ENCODE measurements around the gene LY6G5C.

LY6G5C gene

DNA sequence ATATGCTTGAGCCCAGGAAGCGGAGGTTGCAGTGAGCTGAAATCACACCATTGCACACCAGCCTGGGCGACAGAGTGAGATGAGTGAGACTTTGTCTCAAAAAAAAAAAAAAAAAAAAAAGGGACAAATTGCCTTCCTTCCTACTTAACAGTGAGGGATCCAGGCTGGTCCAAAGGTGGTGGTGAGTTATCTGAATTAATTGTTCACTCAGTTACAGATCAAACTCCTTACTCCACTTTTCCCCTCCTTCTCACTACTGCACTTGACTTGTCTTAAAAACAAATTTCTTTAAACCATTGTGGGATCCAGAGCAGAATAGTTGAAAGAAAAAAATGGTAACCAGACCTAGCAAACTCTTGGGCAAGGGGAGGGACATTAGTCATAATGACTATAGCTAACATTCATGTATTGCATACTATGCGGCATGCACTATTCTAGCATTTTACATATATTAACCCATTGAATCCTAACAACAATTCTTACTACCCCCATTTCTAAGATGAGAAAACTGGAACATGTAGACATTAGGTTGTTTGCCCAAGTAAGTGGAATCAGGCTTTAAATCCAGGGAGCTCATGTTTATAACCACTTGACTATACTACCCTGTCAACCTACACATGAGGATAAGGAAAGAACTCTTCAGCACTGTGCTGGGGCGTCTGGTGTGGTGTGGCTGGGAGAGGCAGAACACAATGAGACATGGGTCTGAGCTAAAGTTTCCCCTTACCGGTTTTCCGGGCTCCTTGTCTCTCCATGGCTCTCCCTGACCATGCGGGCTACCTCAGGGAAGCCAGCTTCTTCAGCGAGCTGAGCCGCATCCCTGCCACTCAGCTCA, 17.5 kb downstream of the LY6G5C start:
- no peak for DNase-seq (ENCODE audit: low read depth in 1 of 2, low spot score in 1 of 2)

DNA sequence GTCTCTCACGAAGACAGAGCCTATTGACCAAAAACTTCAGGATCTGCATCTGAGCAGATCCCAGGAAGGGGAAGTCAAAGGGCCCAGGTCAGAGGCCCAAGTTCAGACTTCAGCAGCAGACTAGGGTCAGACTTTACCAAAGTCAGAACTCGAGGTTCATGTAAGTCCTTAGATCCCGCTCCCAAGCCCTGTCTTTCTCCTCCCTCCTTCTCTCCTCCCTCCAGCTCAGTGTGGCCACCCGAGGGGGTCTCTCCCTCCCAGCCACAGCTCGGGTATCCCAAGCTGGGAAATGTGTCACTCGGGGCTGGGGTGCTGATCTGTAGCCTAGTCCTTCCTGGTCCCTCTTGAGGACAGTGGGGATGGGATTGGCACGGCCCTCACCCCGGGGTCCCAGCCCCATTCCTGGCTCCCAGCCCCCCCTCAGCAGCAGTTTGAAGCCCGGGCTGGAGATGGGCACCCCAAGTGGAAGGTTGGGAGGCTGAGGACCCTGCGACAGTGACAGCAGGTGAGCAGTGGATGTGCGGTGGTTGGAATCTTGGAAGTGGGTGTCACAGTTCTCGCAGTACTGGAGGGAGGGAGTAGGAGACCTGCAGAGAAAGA, 18.6 kb downstream of the LY6G5C start:
- DNase-seq (ENCODE audit: low read depth in 1 of 2, low spot score in 1 of 2): no peak

DNA sequence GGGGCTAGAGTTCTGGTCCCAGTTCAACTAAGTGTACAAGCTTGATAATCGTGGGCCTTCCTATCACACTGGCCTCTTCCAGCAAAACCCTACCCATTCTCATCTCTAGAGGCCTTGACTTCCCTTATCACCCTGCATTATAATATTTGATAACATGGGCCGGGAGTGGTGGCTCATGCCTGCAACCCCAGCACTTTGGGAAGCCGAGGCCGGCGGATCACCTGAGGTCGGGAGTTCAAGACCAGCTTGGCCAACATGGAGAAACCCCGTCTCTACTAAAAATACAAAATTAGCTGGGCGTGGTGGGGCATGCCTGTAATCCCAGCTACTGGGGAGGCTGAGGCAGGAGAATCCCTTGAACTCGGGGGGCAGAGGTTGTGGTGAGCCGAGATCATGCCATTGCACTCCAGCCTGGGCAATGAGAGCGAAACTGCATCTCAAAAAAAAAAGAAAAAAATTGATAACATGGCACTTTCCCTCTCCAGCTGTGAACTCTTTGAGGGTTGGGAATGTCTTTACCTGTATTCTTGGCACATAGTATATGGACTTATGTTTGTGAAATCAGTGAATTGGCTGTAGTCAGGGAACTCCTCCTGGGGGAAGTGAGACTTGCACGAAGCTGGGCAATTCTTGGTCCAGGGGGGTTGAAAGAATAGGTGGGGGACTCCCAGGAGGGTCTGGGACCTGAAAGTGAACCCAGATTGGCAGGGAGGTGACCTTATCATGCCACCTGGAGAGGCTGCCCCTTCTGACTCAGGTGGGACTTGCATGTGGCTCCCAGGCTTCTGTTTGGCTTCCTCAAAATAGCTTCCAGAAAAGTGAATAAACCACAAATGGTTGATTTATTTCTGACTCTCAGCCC, 19.4 kb downstream of the LY6G5C start:
- no peak for DNase-seq (ENCODE audit: low read depth in 1 of 2, low spot score in 1 of 2)

DNA sequence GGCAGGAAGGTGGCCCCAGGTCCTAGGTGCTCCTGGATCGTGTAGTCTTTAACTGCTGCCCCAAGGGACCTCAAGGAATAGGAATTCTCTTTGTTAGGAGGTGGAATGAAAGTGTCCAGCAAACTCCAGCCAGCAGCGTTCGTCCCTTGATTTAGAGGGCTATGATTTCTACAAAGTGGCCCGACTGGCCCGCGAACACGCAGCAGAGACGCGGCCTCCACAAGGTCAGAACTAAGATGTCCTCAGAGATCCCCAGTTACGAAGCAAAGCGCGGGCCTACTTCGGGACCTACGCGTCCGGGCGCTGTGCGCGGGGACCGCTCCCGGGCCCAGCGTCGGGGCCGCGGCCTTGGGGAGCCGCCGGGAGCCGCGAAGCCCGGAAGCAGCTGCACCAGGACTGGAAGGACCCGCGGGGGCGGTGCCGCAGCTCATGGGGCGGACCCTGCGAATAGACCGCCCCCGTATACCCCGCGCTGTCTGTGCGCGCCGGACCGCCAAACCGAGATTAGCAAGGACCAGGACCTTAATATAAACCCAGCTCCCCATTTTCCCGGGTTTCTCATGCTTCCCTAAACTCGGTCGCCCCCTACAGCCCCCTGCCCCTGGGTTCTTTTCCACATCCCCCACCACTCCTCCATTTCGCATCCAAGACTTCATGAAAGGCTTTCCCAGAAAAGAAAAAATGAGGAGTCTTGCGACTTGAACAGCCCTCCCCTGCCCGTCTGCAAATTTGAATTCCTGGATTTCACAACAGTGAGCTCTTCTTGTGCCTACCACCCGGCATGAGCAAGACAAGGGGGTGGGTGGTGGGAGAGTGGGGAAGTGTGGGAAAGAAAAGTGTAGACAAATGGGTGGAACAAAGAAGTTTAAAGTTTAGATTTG, 20.2 kb downstream of the LY6G5C start, which contains the start of gene C6orf47:
TSS of gene C6orf47 (minus strand) at position 398 of the 881 bp plus-strand sequence. CDS start 831 bp downstream, outside the sequence.
- DNase-seq (ENCODE audit: low read depth in 1 of 2, low spot score in 1 of 2): peak; percentile 32 to 63

- DNase-seq (ENCODE audit: low read depth in 1 of 2, low spot score in 1 of 2): no peak
These were observed 21.1 kb downstream of the LY6G5C start for GRCh38 chr6:31659649-31660380.

GRCh38 chr6:31658983-31659648, 21.8 kb downstream of the LY6G5C start:
- DNase-seq (ENCODE audit: low read depth in 1 of 2, low spot score in 1 of 2): no peak

DNA sequence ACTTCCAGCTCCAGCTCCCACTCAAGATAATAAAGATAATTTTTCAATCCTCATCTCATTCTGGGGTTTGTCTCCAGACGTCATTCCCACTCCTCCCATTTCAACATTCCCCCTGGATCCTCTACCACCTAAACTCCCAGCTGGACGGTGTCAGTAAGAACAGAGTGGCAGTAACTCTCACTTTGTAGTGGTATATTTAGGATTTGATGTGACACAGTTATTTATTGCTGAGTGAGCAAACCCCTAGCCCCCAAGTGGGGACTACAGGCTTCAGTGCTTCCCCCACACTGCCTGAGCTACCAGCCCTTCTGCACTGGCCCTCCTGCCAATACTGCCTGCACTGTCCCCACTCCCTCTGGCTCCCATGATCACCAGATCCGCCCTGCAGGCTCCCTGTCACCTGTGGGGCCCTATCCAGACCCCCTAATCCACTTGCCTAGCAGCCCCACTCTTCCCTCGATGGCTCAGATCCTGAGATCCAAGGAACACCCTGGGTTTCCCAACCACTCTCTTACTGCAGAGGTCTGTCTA, 22.6 kb downstream of the LY6G5C start:
- no peak for DNase-seq (ENCODE audit: low read depth in 1 of 2, low spot score in 1 of 2)

GRCh38 chr6:31657406-31658157, 23.3 kb downstream of the LY6G5C start:
- no peak for DNase-seq (ENCODE audit: low read depth in 1 of 2, low spot score in 1 of 2)

DNA sequence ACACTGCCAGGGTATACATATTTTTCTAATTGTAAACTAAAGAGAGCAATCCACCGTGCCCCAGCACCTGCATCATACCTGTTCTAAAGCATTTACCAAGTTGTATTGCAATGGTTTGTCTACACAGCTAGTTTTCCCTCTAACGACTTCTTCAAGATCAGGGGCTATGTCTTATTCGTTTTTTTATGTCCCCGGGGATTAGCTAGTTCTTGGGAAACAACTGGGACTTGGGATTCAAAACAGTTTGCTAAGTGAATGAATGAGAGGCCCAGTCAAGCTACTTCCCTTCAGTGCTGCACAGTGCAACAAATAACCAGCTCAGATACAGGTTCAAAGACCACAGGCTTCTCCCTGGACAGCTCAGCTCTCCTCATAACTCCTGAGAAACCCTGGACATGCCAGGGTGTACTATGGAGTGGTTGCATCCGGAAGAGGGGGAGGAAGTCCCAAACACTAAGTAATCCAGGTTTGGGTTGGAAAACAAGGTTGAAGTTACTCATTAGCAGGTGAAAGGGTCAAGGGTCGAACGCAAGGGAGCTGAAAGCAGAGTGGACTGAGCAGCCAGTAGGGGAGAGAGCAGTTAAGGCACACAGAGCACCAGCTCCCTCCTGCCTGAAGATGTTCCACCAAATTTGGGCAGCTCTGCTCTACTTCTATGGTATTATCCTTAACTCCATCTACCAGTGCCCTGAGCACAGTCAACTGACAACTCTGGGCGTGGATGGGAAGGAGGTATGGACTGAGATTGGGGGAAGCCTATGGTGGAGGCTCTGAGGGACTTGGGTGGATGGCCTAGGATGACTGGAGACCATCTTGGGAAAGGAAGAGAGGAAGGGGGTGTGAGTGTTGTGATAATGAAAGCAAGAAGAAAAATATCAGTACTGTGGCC, 25.3 kb downstream of the LY6G5C start, which contains the start of gene APOM:
TSS of gene APOM (plus strand) at position 546 of the 889 bp plus-strand sequence. CDS start at position 619, 73 bp downstream.
- no peak for DNase-seq (ENCODE audit: low read depth in 1 of 2, low spot score in 1 of 2)

DNA sequence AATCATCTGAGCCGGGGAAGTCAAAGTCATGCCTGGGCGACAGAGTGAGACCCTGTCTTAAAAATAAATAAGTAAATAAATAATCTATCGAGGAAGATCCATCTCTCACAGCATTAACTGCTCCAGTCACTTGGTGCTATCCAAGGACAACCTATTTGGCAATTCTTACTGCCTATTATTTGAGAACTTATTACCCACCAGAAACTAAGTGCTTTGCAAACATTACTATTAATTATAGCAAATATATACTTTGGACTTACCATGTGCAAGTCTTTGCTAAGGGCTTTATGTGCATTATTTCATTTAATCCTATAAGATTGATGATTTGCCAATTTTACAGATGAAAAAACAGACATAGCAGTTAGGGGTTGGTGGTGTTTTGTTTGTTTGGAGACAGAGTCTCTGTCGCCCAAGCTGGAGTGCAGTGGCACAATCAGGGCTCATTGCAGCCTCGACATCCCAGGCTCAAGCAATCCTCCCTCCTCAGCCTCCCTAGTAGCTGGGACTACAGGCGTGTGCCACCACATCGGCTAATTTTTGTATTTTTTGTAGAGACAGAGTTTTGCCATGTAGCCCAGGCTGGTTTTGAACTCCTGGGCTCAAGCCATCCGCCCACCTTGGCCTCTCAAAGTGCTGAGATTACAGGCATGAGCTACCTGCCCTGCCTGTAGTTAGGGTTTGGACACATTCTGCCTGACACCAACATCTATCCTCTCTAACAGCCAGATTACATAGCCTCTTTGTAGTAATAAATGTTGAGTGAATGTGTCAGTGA, 26.1 kb downstream of the LY6G5C start:
- no peak for DNase-seq (ENCODE audit: low read depth in 1 of 2, low spot score in 1 of 2)

GRCh38 chr6:31652925-31653724, 27.7 kb downstream of the LY6G5C start:
- peak in 1 of 2 donors; percentile 80 for DNase-seq (ENCODE audit: low read depth in 1 of 2, low spot score in 1 of 2)

- no peak for DNase-seq (ENCODE audit: low read depth in 1 of 2, low spot score in 1 of 2)
These were observed 29.2 kb downstream of the LY6G5C start for GRCh38 chr6:31651602-31652191.

DNA sequence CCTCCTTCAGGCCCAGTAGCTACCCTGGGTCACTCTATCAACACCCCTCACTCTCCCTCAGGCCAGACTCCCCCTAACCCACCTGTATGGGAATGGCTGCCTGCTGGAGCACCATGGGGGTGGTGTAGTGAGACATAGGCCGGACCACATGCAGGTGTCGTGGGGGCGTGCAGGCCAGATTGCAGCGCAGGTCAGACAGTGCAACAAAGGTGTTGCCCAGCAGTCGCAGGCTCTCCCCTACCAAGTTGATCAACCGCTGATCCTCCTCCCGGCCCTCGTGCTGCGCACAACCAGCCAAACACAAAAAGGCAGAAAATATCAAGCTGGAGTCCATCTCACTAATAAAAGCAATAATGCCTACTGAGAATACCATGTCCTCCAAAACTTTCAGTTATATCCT, 35.5 kb downstream of the LY6G5C start:
- DNase-seq (ENCODE audit: low read depth in 1 of 2, low spot score in 1 of 2): no peak

DNA sequence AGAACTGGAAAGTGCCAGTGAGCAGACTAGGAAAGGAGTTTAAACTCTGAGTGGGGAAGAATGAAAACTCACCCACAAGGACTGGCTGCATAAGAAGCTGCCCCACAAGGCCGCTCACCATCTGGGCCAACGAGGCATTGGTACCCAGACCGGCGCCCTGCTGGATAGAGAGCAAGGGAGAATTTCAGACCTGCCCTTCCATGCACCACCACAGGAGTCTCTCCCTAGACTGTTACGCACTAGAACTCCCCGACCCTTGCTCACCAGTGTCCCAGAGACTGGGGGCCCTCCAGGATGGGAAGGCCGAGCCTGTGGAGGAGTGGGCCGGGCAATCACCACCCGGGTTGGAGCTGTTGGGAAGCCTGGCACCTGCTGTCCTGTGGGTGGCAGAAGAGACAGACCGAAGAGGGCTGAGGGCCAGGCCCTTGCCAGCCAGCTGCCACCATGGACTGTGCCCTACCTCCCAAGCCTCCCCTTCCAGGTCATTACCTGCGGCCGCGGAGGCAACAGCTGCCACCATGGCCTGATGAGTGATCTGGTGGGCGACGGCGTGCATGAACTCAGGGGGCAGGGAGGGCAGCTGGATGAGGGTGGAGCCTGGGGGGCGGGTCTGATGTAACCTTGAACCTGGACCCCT, 36.9 kb downstream of the LY6G5C start:
- no peak for DNase-seq (ENCODE audit: low read depth in 1 of 2, low spot score in 1 of 2)
